ENCODE data around the gene HMGB4. TPM values are rescaled to one million over a fixed set of nuclear protein-coding genes. Genes with fewer than 3 reads are reported as not detected.

Gene HMGB4
- total RNA-seq, 2 donors from 2014 or later = not detected

- no peak overlapping the region for H3K27ac ChIP-seq
- H3K27me3 ChIP-seq (replicated peaks; ENCODE audit: insufficient read depth) = no peaks in the 10 kb centered on the region
- no peak for ATAC-seq (ENCODE audit: insufficient number of reproducible peaks, low FRiP score, low read depth)
- no peaks in the 10 kb centered on the region for H3K9me3 ChIP-seq
- no peak for TF ChIP-seq CTCF (IDR thresholded peaks at IDR 0.05)
- no peaks in the 10 kb centered on the region for H3K36me3 ChIP-seq
- H3K4me1 ChIP-seq (ENCODE audit: control insufficient read depth in 1 of 2, low read depth in 2 of 2) = peaks cover 0 to 5% of the 10 kb centered on the region in 2 donors
- no peak overlapping the region for H3K4me3 ChIP-seq
- DNase-seq (ENCODE audit: low spot score) = no peak
These were observed 8.8 kb downstream of the HMGB4 start for GRCh38 chr1:33872683-33873082.

GRCh38 chr1:33874636-33875035 is 10.8 kb downstream of the HMGB4 start:
- H3K9me3 ChIP-seq = no peaks in the 10 kb centered on the region
- DNase-seq (ENCODE audit: low spot score) = no peak
- no peaks in the 10 kb centered on the region for H3K36me3 ChIP-seq
- H3K4me1 ChIP-seq (ENCODE audit: control insufficient read depth in 1 of 2, low read depth in 2 of 2) = peaks cover 0 to 9% of the 10 kb centered on the region in 2 donors
- H3K27me3 ChIP-seq (replicated peaks; ENCODE audit: insufficient read depth) = no peaks in the 10 kb centered on the region
- TF ChIP-seq CTCF (IDR thresholded peaks at IDR 0.05) = no peak
- no peak for ATAC-seq (ENCODE audit: insufficient number of reproducible peaks, low FRiP score, low read depth)
- H3K27ac ChIP-seq = no peak overlapping the region
- no peak overlapping the region for H3K4me3 ChIP-seq

- no peak overlapping the region for H3K4me3 ChIP-seq
- no peaks in the 10 kb centered on the region for H3K36me3 ChIP-seq
- no peak for TF ChIP-seq CTCF (IDR thresholded peaks at IDR 0.05)
- ATAC-seq (ENCODE audit: insufficient number of reproducible peaks, low FRiP score, low read depth) (no peak), DNase-seq (ENCODE audit: low spot score) (no peak)
- no peaks in the 10 kb centered on the region for H3K27me3 ChIP-seq (replicated peaks; ENCODE audit: insufficient read depth)
- H3K9me3 ChIP-seq = no peaks in the 10 kb centered on the region
- H3K4me1 ChIP-seq (ENCODE audit: control insufficient read depth in 1 of 2, low read depth in 2 of 2) = peaks cover 0 to 9% of the 10 kb centered on the region in 2 donors
- no peak overlapping the region for H3K27ac ChIP-seq
These were observed 12.0 kb downstream of the HMGB4 start for GRCh38 chr1:33875862-33876261.

GRCh38 chr1:33876970-33877650 is 13.2 kb downstream of the HMGB4 start:
- TF ChIP-seq CTCF (IDR thresholded peaks at IDR 0.05) = no peak
- H3K36me3 ChIP-seq = no peaks in the 10 kb centered on the region
- no peaks in the 10 kb centered on the region for H3K27me3 ChIP-seq (replicated peaks; ENCODE audit: insufficient read depth)
- DNase-seq (ENCODE audit: low spot score) = no peak
- H3K27ac ChIP-seq = no peak overlapping the region
- H3K4me1 ChIP-seq (ENCODE audit: control insufficient read depth in 1 of 2, low read depth in 2 of 2) = peaks cover 0 to 9% of the 10 kb centered on the region in 2 donors
- H3K4me3 ChIP-seq = no peak overlapping the region
- no peak for ATAC-seq (ENCODE audit: insufficient number of reproducible peaks, low FRiP score, low read depth)
- no peaks in the 10 kb centered on the region for H3K9me3 ChIP-seq

- DNase-seq (ENCODE audit: low spot score) (no peak), ATAC-seq (ENCODE audit: insufficient number of reproducible peaks, low FRiP score, low read depth) (no peak)
- Histone ChIP-seq H3K27me3 (replicated peaks; ENCODE audit: insufficient read depth) (no peaks in the 10 kb centered on the region), H3K27ac (no peak overlapping the region), H3K4me3 (no peak overlapping the region), H3K9me3 (no peaks in the 10 kb centered on the region), H3K36me3 (no peaks in the 10 kb centered on the region), H3K4me1 (ENCODE audit: control insufficient read depth in 1 of 2, low read depth in 2 of 2) (peaks cover 0 to 9% of the 10 kb centered on the region in 2 donors)
- no peak for TF ChIP-seq CTCF (IDR thresholded peaks at IDR 0.05)
These were observed 14.5 kb downstream of the HMGB4 start for GRCh38 chr1:33878392-33878791.
